ENCODE results near the gene PLAC1.

DNA sequence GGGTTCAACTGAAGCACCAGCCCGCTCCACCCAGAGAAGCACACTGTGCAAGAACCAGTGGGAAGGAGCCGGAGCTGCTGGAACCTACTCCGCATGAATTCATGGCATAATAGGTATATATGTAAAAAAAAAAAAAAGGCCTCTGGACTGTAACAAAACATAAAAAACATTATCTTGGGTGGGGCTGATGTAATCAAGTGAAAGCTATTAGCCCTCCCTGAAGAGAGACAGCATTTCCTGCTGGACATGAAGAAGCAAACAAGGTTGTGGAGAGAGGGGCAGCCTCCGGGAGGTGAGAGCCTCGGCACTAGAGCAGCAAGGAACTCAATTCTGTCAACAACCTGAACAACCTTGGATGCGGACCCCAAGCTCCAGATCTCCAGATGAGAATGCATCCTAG is 50.7 kb downstream of the PLAC1 start:
- TF ChIP-seq, protein P1, sequence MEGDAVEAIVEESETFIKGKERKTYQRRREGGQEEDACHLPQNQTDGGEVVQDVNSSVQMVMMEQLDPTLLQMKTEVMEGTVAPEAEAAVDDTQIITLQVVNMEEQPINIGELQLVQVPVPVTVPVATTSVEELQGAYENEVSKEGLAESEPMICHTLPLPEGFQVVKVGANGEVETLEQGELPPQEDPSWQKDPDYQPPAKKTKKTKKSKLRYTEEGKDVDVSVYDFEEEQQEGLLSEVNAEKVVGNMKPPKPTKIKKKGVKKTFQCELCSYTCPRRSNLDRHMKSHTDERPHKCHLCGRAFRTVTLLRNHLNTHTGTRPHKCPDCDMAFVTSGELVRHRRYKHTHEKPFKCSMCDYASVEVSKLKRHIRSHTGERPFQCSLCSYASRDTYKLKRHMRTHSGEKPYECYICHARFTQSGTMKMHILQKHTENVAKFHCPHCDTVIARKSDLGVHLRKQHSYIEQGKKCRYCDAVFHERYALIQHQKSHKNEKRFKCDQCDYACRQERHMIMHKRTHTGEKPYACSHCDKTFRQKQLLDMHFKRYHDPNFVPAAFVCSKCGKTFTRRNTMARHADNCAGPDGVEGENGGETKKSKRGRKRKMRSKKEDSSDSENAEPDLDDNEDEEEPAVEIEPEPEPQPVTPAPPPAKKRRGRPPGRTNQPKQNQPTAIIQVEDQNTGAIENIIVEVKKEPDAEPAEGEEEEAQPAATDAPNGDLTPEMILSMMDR (IDR thresholded peaks at IDR 0.05): no peak
- TF ChIP-seq POLR2A (IDR thresholded peaks at IDR 0.05) (no peak), POLR2AphosphoS5 (IDR thresholded peaks at IDR 0.05) (no peak)
